ENCODE data around the gene RBCK1. TPM values are rescaled to one million over a fixed set of nuclear protein-coding genes. Genes with fewer than 3 reads are reported as not detected.
"Not testable (repeated sequence)": the region's sequence is repeated elsewhere in the genome, so short reads cannot be mapped to it uniquely, and the experiment has no call there.

Gene RBCK1
- total RNA-seq, 1 experiment from 2014 or later, result 106 TPM

- DNase-seq (ENCODE audit: low read depth), result no peak
Observed at GRCh38 chr20:469746-470490, 61.8 kb downstream of the RBCK1 start.

DNA sequence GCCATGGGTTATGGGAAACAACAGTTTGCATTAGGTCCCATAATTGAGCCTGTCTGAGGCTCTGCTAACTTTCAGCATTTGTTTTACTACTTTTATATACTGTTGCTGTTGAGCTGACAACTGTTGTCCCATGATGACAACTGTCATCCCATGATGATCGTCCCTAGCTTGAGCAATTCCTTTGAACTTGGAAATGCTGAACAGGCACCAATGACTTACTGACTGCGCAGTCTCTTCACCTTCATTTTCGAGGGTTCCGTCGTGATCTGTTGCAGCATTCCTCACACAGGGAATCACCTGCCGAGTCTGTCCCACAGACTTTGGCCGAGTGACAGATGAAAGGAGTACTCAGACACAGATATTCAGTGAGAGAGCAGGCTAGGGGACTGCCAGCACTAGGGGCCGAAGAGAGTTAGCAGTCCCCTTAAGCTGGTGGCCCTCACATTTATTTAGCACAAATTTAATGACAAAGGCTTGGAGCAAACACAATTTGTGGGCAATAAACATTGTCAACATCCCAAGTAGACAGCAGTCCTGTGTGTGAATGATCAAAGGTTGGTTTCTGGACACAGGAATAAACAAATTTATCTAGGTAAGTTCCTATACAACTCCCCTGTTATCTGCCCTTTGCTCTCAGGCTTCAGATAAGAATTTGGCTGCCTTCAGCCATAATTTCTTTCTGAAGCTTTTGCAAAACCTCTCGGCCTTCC lies 64.2 kb downstream of the RBCK1 start:
- no peak for DNase-seq (ENCODE audit: low read depth)

GRCh38 chr20:472889-473292 lies 64.8 kb downstream of the RBCK1 start:
- peak; percentile 14 for DNase-seq (ENCODE audit: low read depth)

DNA sequence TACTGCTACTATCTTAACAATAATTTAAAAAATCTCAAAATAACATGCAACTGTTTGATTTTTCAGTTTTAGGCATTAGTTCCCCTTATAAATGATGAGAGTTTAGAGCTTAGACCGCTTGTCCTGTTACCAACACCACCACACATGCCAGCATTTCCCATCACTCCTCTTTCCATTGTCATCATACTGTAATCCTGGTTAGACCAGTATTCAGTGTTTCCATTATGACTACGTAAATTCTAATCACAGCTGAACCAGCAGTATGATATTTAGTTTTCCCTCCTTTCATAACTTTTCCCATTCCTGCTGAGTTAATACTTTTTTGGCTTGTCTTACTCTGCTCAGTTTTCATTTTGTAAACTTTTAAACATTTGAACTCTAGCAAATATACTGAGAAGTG lies 66.5 kb downstream of the RBCK1 start:
- no peak for DNase-seq (ENCODE audit: low read depth)

DNA sequence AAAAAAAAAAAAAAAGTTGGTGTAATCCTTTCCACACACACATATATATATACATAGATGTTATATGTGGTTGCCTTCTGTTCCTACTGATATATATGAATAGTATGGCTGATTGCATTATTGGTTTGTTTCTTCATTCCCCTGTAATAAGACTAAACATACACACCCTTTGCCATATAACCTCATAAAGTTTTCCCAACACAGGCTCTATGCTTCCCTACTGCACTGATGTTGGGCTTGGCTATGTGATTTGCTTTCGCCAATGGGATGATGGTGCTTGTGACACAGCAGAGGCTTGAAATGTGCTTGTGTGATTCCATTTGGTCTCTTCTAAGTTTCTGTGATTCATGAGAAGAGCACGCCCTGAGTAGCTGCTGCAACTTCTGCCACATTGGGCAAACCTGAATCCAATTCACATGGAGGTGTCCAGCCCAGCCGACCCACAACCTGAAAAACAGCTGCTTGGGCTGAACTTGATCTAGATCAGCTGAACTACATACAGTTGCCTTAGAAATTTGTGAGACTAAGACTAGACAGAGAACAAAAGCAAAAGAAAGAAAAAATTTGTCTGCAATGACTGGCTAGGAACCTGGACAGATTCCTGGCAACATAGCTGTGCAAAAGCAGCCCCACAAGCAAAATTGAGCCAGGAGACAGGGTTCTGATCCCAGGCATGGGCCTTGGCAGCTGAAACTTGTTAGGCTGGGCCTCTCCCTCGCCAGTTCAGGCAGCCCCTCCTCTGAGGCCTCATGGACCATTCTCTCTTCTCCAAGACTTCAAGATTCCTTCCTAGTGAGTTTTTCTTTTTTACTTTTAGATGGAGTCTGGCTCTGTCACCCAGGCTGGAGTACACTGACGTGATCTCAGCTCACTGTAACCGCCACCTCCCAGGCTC lies 67.6 kb downstream of the RBCK1 start:
- no peak for DNase-seq (ENCODE audit: low read depth)

DNA sequence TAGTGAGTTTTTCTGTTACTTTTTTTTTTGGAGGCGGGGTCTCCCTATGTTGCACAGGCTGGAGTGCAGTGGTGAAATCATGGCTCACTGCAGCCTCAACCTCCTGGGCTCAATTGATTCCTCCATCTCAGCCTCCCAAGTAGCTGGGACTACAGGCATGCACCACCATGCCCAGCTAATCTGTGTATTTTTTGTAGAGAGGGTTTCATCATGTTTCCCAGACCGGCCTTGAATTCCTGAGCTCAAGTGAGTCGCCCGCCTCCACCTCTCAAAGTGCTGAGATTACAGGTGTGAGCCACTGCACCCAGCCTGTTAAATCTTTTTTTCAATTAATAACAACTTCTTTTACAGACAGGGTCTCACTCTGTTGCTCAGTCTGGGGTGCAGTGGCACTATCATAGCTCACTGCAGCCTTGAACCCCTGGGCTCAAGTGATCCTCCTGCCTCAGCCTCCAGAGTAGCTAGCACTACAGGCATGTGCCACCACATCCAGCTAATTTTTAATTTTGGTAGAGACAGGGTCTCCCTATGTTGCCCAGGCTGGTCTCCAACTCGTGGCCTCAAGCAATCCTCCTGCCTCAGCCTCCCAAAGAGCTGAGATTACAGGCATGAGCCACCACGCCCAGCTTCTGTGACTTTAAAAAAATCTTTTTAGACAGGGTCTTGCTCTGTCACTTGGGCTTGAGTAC lies 68.6 kb downstream of the RBCK1 start:
- not testable (repeated sequence) for DNase-seq (ENCODE audit: low read depth)

DNA sequence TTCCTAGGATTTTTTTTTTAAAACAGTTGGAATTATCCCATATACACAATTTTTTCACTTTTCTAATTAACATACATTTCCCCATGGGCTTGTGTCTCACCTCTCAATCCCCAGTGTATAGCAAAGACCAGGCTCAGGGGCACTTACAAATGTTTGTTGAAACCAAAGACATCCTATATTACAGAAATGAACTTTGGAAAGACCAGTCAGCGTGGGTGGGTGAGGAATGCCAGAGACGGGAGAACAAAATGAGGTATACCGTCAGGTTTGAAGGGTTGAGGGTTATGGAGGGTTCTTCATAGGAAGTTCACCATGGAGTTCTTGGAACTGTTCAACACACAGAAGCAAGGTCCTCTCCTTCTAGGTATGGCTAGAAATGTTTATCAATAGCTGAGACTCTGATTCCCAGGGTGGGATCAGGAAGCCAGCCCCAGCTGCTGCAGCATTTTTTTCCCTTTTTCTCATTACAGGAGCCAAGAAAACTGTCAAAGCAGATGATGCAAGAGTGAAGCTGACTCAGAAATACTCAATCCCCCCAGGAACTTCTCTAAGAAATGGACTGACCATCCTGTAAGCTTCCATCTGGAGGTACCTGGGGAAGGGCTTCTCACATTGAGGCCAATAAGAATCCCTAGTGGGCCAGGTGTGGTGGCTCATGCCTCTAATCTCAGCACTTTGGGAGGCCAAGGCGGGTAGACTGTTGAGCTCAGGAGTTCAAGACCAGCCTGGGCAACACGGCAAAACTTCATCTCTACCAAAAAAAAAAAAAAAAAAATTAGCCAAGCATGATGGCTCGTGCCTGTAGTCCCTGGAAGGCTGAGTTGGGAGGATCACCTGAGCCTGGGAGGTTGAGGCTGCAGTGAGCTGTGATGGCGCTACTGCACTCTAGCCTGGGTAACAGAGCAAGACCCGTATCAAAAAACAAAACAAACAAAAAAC lies 70.2 kb downstream of the RBCK1 start:
- peak; percentile 24 for DNase-seq (ENCODE audit: low read depth)

DNA sequence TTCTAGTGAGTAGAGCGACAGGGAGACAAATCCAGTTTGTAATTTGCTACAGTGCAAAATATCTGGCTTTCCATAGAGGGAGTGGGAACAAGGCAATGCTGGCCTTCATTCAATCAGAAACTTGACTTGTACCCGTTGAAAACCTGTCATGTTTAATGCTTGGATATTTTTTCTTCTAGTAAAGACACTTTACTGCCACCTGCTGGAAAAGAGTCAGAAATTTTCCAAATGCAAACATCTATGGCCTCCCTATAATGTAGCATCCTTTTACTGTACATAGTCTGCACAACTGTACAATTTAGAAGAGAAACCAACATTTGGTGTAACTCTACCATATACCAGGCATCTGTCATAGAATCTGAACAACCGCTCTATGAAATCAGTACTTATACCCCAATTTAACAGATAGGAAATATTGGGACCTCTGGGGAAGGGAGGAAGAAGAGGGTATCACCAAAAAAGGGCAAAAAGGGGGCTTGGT lies 70.9 kb downstream of the RBCK1 start:
- DNase-seq (ENCODE audit: low read depth), result peak; percentile 76

DNA sequence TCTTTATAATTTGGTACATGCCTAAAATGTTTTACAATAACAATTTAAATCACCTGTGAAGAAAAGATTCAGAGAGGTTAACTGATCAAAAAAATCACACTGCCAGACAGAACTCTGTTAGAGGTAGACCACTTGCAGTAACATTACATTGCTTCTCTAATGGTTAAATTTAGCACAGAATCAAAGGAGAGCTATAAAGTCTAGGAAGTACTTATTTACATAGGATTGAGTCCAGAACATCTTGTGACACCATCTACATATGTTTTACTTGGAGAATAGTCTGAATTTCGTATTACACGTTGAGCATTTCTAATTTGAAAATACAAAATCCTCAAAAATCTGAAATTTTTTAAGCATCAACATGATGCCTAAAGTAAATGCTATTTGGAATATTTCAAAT lies 71.4 kb downstream of the RBCK1 start:
- DNase-seq (ENCODE audit: low read depth), result no peak

DNA sequence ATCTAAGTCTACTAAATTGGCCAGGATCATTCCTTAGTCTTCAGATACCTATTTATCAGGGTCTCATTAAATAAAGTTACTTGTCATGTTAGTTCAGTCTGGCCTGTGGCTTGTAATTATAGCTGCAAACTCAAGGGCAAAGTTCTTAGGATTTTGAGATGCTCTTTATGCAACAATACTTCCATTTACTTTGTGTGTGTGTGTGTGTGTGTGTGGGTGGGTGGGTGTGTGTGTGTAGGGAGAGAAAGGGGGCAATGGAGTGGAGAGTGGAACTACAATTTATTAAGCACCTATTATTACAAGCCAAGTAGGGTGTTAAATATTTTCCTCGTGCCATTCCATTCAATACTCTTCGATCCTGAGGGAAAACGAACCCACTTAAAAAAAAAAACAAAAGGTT lies 71.9 kb downstream of the RBCK1 start:
- no peak for DNase-seq (ENCODE audit: low read depth)

GRCh38 chr20:481167-481566 lies 73.1 kb downstream of the RBCK1 start:
- no peak for DNase-seq (ENCODE audit: low read depth)

Other genes starting within 250 kb of the RBCK1 start
- not detected in 2 replicates for gene DEFB128, start 218.6 kb upstream of the RBCK1 start, total RNA-seq (2014; rRNA removed; shearing (Covaris generic))
- not detected in 2 replicates for gene DEFB129, start 181.0 kb upstream of the RBCK1 start, total RNA-seq (2014; rRNA removed; shearing (Covaris generic))
- not detected in 2 replicates for gene DEFB132, start 150.6 kb upstream of the RBCK1 start, total RNA-seq (2014; rRNA removed; shearing (Covaris generic))
- 1.4 and 2.4 TPM in 2 replicates for gene C20orf96, start 117.5 kb upstream of the RBCK1 start, total RNA-seq (2014; rRNA removed; shearing (Covaris generic))
- gene ZCCHC3, start 110.7 kb upstream of the RBCK1 start, total RNA-seq (2014; rRNA removed; shearing (Covaris generic)), result 16.2 and 19.2 TPM in 2 replicates
- gene SOX12, start 82.7 kb upstream of the RBCK1 start, total RNA-seq (2014; rRNA removed; shearing (Covaris generic)), result 3.1 and 6.1 TPM in 2 replicates
- gene NRSN2, start 61.2 kb upstream of the RBCK1 start, total RNA-seq (2014; rRNA removed; shearing (Covaris generic)), result 92.3 and 111 TPM in 2 replicates
- gene TRIB3, start 27.5 kb upstream of the RBCK1 start, total RNA-seq (2014; rRNA removed; shearing (Covaris generic)), result 50.5 and 57.3 TPM in 2 replicates
- 35.3 and 38.1 TPM in 2 replicates for gene TBC1D20, start 54.2 kb downstream of the RBCK1 start, total RNA-seq (2014; rRNA removed; shearing (Covaris generic))
- 127 and 146 TPM in 2 replicates for gene CSNK2A1, start 135.5 kb downstream of the RBCK1 start, total RNA-seq (2014; rRNA removed; shearing (Covaris generic))
- gene TCF15, start 202.0 kb downstream of the RBCK1 start, total RNA-seq (2014; rRNA removed; shearing (Covaris generic)), result 0.24 TPM in 1 of 2 replicates, not detected in the other
- gene SRXN1, start 244.9 kb downstream of the RBCK1 start, total RNA-seq (2014; rRNA removed; shearing (Covaris generic)), result 70.9 and 73.4 TPM in 2 replicates